ENCODE measurements around the gene PRKN. TPM values are rescaled to one million over a fixed set of nuclear protein-coding genes. Genes with fewer than 3 reads are reported as not detected.
A peak's percentile ranks its signal among the peaks of the same experiment; 100 is the strongest.

PRKN gene
- total RNA-seq, 1 experiment from 2014 or later = 2.0 TPM

GRCh38 chr6:161850562-161850961 is 877.0 kb downstream of the PRKN start:
- no peaks in the 10 kb centered on the region for H3K36me3 Mint-ChIP-seq (ENCODE audit: insufficient read depth in 1 of 3, low read depth in 3 of 3)
- TF ChIP-seq, protein P1, sequence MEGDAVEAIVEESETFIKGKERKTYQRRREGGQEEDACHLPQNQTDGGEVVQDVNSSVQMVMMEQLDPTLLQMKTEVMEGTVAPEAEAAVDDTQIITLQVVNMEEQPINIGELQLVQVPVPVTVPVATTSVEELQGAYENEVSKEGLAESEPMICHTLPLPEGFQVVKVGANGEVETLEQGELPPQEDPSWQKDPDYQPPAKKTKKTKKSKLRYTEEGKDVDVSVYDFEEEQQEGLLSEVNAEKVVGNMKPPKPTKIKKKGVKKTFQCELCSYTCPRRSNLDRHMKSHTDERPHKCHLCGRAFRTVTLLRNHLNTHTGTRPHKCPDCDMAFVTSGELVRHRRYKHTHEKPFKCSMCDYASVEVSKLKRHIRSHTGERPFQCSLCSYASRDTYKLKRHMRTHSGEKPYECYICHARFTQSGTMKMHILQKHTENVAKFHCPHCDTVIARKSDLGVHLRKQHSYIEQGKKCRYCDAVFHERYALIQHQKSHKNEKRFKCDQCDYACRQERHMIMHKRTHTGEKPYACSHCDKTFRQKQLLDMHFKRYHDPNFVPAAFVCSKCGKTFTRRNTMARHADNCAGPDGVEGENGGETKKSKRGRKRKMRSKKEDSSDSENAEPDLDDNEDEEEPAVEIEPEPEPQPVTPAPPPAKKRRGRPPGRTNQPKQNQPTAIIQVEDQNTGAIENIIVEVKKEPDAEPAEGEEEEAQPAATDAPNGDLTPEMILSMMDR (conservative IDR thresholded peaks at IDR 0.05) = no peak
- H4K91ac ChIP-seq (ENCODE audit: insufficient read length, low read depth, low read length) = no peak overlapping the region

More at GRCh38 chr6:161850562-161850961, 877.0 kb downstream of the PRKN start:
- H3K9me3 ChIP-seq (ENCODE audit: control insufficient read depth, low read depth, low read length) = no peaks in the 10 kb centered on the region
- H4K20me1 ChIP-seq (ENCODE audit: control insufficient read depth, insufficient read depth, insufficient read length) = no peaks in the 10 kb centered on the region
- H3K9me3 Mint-ChIP-seq = no peaks in the 10 kb centered on the region
- no peaks in the 10 kb centered on the region for H3K27me3 ChIP-seq (ENCODE audit: insufficient read depth, low read length)
- no peaks in the 10 kb centered on the region for H3K79me2 ChIP-seq (ENCODE audit: insufficient read depth, low read length)
- H2BK5ac ChIP-seq (ENCODE audit: insufficient read length, low read length) = no peak overlapping the region
- H3K27me3 Mint-ChIP-seq (ENCODE audit: low read depth) = no peaks in the 10 kb centered on the region
- no peak overlapping the region for H3K4me2 ChIP-seq (ENCODE audit: insufficient read depth, insufficient read length, low read length)
- no peak overlapping the region for H2AFZ ChIP-seq (ENCODE audit: low read length)
- no peak overlapping the region for H2AK5ac ChIP-seq (ENCODE audit: insufficient read length, low read length)
- no peak overlapping the region for H2BK12ac ChIP-seq (ENCODE audit: insufficient read length, low read depth, low read length)
- H3K4ac ChIP-seq (ENCODE audit: low read depth, low read length) = no peak overlapping the region
- no peak overlapping the region for H3K4me3 Mint-ChIP-seq
- H3K23ac ChIP-seq (ENCODE audit: insufficient read length, low read depth, low read length) = no peak overlapping the region
- no peak overlapping the region for H3K9ac ChIP-seq (ENCODE audit: extremely low read depth, insufficient read length, low read length)
- no peak for DNase-seq
- WGBS (ENCODE audit: extremely low coverage, insufficient read length, low lambda C conversion rate) = no CpG with 5 or more reads among the region's 2 CpGs
- H3K79me1 ChIP-seq (ENCODE audit: insufficient read depth, low read depth, low read length, poor library complexity, severe bottlenecking) = no peaks in the 10 kb centered on the region
- no peaks in the 10 kb centered on the region for H3K23me2 ChIP-seq (ENCODE audit: insufficient read length, low read depth, low read length, poor library complexity, severe bottlenecking)
- H3K4me1 ChIP-seq (ENCODE audit: insufficient read depth, low read length) = no peaks in the 10 kb centered on the region
- no peak overlapping the region for H4K5ac ChIP-seq (ENCODE audit: insufficient read length, low read depth, low read length)
- no peak overlapping the region for H3T11ph ChIP-seq (ENCODE audit: low read length)
- no peak overlapping the region for H3K14ac ChIP-seq (ENCODE audit: insufficient read depth, low read length)
- no peak overlapping the region for H3K56ac ChIP-seq (ENCODE audit: insufficient read length, low read depth, low read length)
- peak overlapping the region in 2 of 3 experiments; percentile 47 to 75; a peak in 1 of 7 replicates for H3K27ac Mint-ChIP-seq
- H3K18ac ChIP-seq (ENCODE audit: insufficient read length, low read depth, low read length) = no peak overlapping the region
- no peak overlapping the region for H2BK120ac ChIP-seq (ENCODE audit: low read depth, low read length, poor library complexity, severe bottlenecking)
- H2BK20ac ChIP-seq (ENCODE audit: low read depth, low read length, poor library complexity, severe bottlenecking) = no peak overlapping the region
- H4K8ac ChIP-seq (replicated peaks; ENCODE audit: insufficient read length, low read depth, low read length) = no peak overlapping the region
- H2BK15ac ChIP-seq (ENCODE audit: low read depth, low read length) = no peak overlapping the region
- peaks cover 17 to 21% of the 10 kb centered on the region in 2 experiments for H3K4me1 Mint-ChIP-seq
- H3K27ac ChIP-seq (ENCODE audit: insufficient read length, low read depth, low read length) = no peak overlapping the region
